ENCODE results near the gene B4GALT6. TPM values are rescaled to one million over a fixed set of nuclear protein-coding genes. Genes with fewer than 3 reads are reported as not detected.
"Not testable (repeated sequence)": the region's sequence is repeated elsewhere in the genome, so short reads cannot be mapped to it uniquely, and the experiment has no call there.

Gene B4GALT6
- 14.9 TPM for polyA plus RNA-seq (2012; ENCODE audit: low read depth, missing spikeins)

DNA sequence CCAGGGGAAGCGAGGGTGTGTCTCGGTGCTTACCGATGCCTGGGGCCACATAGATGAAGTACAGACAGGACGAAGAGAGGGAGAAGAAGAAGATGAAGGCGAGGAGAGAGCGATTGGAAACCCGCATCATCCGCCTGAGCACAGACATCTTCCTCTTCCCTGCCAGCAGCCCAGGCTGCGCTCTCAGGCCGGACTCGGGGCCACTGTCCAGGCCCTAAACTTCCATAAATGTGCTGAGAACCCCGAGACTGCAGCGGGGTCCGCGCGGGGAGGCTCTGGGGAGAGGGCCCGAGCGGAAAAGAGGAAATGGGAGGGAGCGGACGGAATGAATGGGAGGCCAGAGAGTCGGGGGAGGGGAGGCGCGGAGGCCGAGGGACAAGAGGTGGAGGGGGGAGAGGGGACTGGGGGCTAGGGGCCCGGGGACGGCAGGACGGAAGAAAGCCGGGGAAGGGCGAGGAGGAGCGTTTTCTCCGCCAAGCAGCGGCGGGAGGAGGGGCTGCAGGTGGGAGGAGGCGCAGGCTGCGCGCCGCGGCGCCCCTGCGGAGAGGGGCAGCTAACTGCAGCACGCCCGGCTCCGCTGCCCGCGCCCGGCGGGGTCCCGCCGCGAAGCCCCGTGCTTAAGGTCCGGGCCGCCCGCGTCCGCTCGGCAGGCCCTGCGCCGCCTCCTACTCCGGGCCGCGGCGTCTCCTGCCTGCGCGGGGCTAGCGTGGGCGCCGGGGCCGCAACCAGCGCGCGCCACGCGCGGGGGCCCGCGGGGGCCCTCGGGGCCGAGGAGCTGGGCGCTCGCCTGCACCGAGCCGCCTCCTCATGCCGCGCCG lies at the start of gene B4GALT6:
B4GALT6 (minus strand) TSS at position 303 of the 818 bp plus-strand sequence; CDS start at position 148, 155 bp downstream.
- DNase-seq (ENCODE audit: insufficient read length, low spot score) (peak; percentile 58), FAIRE-seq (no peak)

GRCh38 chr18:31731628-31732027 lies 47.2 kb upstream of the B4GALT6 start:
- TF ChIP-seq SPI1 (IDR thresholded peaks at IDR 0.05; ENCODE audit: low read depth, low read length), result no peak
- TF ChIP-seq POLR2A (IDR thresholded peaks at IDR 0.05; ENCODE audit: low read depth, low read length), result no peak
- no peak for TF ChIP-seq TAF1 (IDR thresholded peaks at IDR 0.05; ENCODE audit: low read depth, low read length)
- no peak for TF ChIP-seq PAX5 (IDR thresholded peaks at IDR 0.05; ENCODE audit: insufficient read depth, low read length, severe bottlenecking)
- no peak for TF ChIP-seq POU2F2 (IDR thresholded peaks at IDR 0.05; ENCODE audit: low read depth, low read length)
- TF ChIP-seq POLR2AphosphoS5 (IDR thresholded peaks at IDR 0.05; ENCODE audit: low read depth, low read length), result no peak
- no peak for DNase-seq (ENCODE audit: insufficient read length, low spot score)
- FAIRE-seq, result no peak

More for the DNA sequence above, at the start of gene B4GALT6:
- TF ChIP-seq SPI1 (IDR thresholded peaks at IDR 0.05; ENCODE audit: low read depth, low read length), result peak; percentile 75
- TF ChIP-seq PAX5 (IDR thresholded peaks at IDR 0.05; ENCODE audit: insufficient read depth, low read length, severe bottlenecking), result no peak
- no peak for TF ChIP-seq POU2F2 (IDR thresholded peaks at IDR 0.05; ENCODE audit: low read depth, low read length)
- no peak for TF ChIP-seq TAF1 (IDR thresholded peaks at IDR 0.05; ENCODE audit: low read depth, low read length)
- no peak for TF ChIP-seq POLR2A (IDR thresholded peaks at IDR 0.05; ENCODE audit: low read depth, low read length)
- TF ChIP-seq POLR2AphosphoS5 (IDR thresholded peaks at IDR 0.05; ENCODE audit: low read depth, low read length), result 0 out of 2 replicates have a peak, but pooled peaks have one; percentile 24

DNA sequence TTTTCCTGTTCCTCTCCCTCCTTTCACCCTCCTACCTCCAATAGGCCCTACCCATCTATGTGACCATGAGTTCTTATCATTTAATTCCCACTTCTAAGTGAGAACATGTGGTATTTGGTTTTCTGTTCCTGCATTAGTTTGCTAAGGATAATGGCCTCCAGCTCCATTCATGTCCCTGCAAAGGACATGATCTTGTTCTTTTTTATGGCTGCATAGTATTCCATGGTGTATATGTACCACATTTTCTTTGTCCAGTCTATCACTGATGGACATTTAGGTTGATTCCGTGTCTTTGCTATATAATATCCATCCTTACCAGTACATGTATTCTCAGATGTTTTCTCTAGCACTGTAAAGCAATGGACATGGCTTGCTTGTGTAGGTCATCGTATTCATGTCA lies 44.8 kb upstream of the B4GALT6 start:
- DNase-seq (ENCODE audit: insufficient read length, low spot score); FAIRE-seq: not testable (repeated sequence)

- no peak for TF ChIP-seq POLR2A (IDR thresholded peaks at IDR 0.05; ENCODE audit: low read depth, low read length)
- no peak for TF ChIP-seq SPI1 (IDR thresholded peaks at IDR 0.05; ENCODE audit: low read depth, low read length)
- TF ChIP-seq POU2F2 (IDR thresholded peaks at IDR 0.05; ENCODE audit: low read depth, low read length), result no peak
- TF ChIP-seq TAF1 (IDR thresholded peaks at IDR 0.05; ENCODE audit: low read depth, low read length), result no peak
- no peak for TF ChIP-seq POLR2AphosphoS5 (IDR thresholded peaks at IDR 0.05; ENCODE audit: low read depth, low read length)
- no peak for TF ChIP-seq PAX5 (IDR thresholded peaks at IDR 0.05; ENCODE audit: insufficient read depth, low read length, severe bottlenecking)
- DNase-seq (ENCODE audit: insufficient read length, low spot score) (peak; percentile 31), FAIRE-seq (peak; percentile 76)
These were observed 39.8 kb upstream of the B4GALT6 start for GRCh38 chr18:31723990-31724711.

DNA sequence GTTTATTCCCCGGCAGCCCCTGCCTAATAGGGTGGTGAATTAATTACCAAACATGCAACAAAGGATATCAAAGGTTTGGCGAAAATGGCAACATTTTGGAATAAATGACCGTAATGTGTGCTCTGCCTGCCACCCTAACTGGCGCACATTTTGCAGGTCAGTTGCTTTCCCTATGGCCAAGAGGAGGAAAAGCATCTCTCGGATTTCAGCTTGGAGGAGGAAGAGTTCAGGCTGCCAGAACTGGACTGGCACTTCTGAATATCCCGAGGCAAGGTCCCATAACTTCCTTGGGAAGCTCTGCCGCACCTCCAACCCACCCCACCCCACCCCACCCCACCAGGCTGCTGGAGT lies 39.2 kb upstream of the B4GALT6 start:
- no peak for TF ChIP-seq PAX5 (IDR thresholded peaks at IDR 0.05; ENCODE audit: insufficient read depth, low read length, severe bottlenecking)
- no peak for FAIRE-seq

DNA sequence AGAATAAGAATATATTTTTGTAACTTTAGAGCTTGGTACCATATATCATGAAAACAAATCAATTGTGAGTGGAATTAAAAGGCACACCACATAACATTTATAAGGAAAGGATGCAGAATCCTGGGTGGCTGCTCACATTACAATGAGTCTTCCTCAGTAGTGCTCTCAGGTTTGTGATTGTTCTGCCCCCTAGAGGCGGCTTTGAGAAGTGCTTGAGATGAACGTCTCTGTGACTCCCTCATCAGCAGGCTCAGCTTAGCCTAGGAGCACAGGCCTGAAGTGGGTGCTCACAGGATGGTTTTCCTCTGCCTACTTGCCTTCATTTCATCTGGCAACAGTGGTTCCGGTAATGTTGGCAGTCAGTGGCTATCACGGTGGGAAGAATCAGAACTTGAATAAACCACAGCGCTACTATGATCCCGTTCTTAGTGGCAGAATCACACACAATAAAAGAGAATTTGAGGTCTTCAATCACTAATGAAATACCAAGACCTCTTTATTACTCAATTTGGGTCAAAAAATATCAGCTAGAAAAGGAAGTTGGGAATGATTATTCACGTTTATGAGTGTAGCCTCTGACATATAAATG lies 38.1 kb upstream of the B4GALT6 start:
- no peak for TF ChIP-seq PAX5 (IDR thresholded peaks at IDR 0.05; ENCODE audit: insufficient read depth, low read length, severe bottlenecking)
- no peak for TF ChIP-seq TAF1 (IDR thresholded peaks at IDR 0.05; ENCODE audit: low read depth, low read length)
- FAIRE-seq (peak; percentile 92), DNase-seq (ENCODE audit: insufficient read length, low spot score) (peak; percentile 56)

More for the DNA sequence above, 39.2 kb upstream of the B4GALT6 start:
- DNase-seq (ENCODE audit: insufficient read length, low spot score), result no peak

DNA sequence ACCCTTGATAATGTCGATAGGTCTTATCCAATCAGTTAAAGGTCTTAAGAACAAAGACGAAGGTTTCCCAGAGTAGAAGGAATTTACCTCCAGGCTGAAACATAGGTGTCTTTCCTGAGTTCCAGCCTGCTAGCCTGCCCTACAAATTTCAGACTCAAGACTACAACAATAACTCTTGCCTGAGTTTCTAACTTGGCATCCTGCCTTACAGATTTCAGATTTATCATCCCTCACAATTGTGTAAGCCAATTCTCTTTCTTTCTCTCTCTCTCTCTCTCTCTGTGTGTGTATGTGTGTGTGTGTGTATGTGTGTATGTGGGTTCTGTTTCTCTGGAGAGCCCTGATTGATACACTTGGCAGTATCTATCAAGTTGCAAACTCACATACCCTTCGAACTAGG lies 37.2 kb upstream of the B4GALT6 start:
- TF ChIP-seq PAX5 (IDR thresholded peaks at IDR 0.05; ENCODE audit: insufficient read depth, low read length, severe bottlenecking) (no peak), POLR2A (IDR thresholded peaks at IDR 0.05; ENCODE audit: low read depth, low read length) (no peak), POU2F2 (IDR thresholded peaks at IDR 0.05; ENCODE audit: low read depth, low read length) (no peak), SPI1 (IDR thresholded peaks at IDR 0.05; ENCODE audit: low read depth, low read length) (no peak), POLR2AphosphoS5 (IDR thresholded peaks at IDR 0.05; ENCODE audit: low read depth, low read length) (no peak), TAF1 (IDR thresholded peaks at IDR 0.05; ENCODE audit: low read depth, low read length) (no peak)
- no peak for DNase-seq (ENCODE audit: insufficient read length, low spot score)
- FAIRE-seq, result no peak

GRCh38 chr18:31720867-31721266 lies 36.5 kb upstream of the B4GALT6 start:
- no peak for DNase-seq (ENCODE audit: insufficient read length, low spot score)
- TF ChIP-seq POU2F2 (IDR thresholded peaks at IDR 0.05; ENCODE audit: low read depth, low read length) (no peak), POLR2A (IDR thresholded peaks at IDR 0.05; ENCODE audit: low read depth, low read length) (no peak), PAX5 (IDR thresholded peaks at IDR 0.05; ENCODE audit: insufficient read depth, low read length, severe bottlenecking) (no peak), POLR2AphosphoS5 (IDR thresholded peaks at IDR 0.05; ENCODE audit: low read depth, low read length) (no peak), TAF1 (IDR thresholded peaks at IDR 0.05; ENCODE audit: low read depth, low read length) (no peak), SPI1 (IDR thresholded peaks at IDR 0.05; ENCODE audit: low read depth, low read length) (no peak)
- no peak for FAIRE-seq

- DNase-seq (ENCODE audit: insufficient read length, low spot score) (no peak), FAIRE-seq (no peak)
These were observed 35.1 kb upstream of the B4GALT6 start for GRCh38 chr18:31719363-31720006.

More at GRCh38 chr18:31719363-31720006, 35.1 kb upstream of the B4GALT6 start:
- TF ChIP-seq SPI1 (IDR thresholded peaks at IDR 0.05; ENCODE audit: low read depth, low read length), result no peak
- TF ChIP-seq PAX5 (IDR thresholded peaks at IDR 0.05; ENCODE audit: insufficient read depth, low read length, severe bottlenecking), result no peak
- TF ChIP-seq POLR2AphosphoS5 (IDR thresholded peaks at IDR 0.05; ENCODE audit: low read depth, low read length), result no peak
- TF ChIP-seq POU2F2 (IDR thresholded peaks at IDR 0.05; ENCODE audit: low read depth, low read length), result no peak
- no peak for TF ChIP-seq TAF1 (IDR thresholded peaks at IDR 0.05; ENCODE audit: low read depth, low read length)
- no peak for TF ChIP-seq POLR2A (IDR thresholded peaks at IDR 0.05; ENCODE audit: low read depth, low read length)

All from GM12891 (cell line).